Sciatic nerve (tissue), 2 donors: Measurements from ENCODE around the gene TBRG4. TPM values are rescaled to one million over a fixed set of nuclear protein-coding genes. Genes with fewer than 3 reads are reported as not detected.

Experiments
- ATAC-seq: fragments of 200-7000 bp; cut with Tn5 transposase; one replicate; pipeline ENCODE4 v1.9.1; 2020; ENCODE audit warnings: mild to moderate bottlenecking, moderate library complexity
- DNase-seq: peaks from one replicate; pipeline ENCODE4 v3.0.0-alpha.2; 2020; ENCODE audit warnings: low spot score
- intact Hi-C: fragments of 100-400 bp; cut with DNase I; formaldehyde crosslinking; loops from one replicate; pipeline ENCODE4 v1.14.2; 2022
- total RNA-seq: library from RNA; stranded (reverse); fragmentation: NEBNext Ultra II Directional; extraction: Animal tissue kit (Norgen Biotek cat#: 25700); gene quantifications from one replicate; pipeline ENCODE4 v1.2.1, GENCODE V29; 2021
- donor health status: DM: no; HTN: no; CAD: no.
- donor health status: DM: no; HTN: no; CAD: no.

TBRG4 gene
- total RNA-seq, 1 donor from 2014 or later, result 39.5 TPM

DNA sequence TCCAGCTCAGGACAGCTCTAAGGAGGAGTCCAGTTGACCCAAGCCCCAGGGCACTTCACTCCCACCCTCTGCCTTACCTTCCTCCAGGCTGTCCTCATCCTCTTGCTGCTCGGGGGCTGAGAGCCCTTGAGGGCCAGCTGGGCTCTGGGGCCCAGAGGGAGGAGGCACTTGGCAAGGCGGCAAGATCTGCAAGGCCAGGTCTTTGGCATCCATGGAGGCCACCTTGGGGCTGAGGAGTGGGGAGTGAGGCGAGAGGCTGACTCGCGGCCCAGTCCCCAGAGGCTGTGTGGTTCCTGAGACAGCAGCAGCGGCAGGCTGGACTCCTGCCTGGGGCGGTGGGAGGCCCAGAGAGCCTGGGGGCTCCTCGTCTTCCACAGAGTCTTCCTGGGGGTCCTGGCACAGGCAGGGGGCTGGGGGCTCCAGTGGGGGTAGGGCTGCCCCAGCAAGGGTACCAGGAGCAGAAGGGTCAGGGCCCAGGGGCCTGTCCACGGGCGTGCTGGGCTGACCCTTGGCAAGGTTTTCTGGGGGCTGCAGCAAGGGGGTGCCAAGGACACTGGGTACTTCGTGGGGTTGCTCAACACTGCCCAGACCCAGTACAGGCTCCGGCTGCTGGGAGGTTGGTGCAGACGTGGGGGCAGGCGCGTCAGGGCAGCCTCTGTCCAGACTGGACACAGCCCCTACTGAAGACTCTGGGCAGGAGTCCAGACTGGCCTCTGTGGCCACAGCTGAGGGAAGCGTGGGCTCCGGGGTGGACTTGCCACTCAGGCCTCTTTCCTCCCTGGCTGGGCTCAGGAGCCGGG, 29.3 kb downstream of the TBRG4 start:
- peak; percentile 69 for ATAC-seq
- DNase-seq, result peak; percentile 56
- intact Hi-C loops, result no loop called here

DNA sequence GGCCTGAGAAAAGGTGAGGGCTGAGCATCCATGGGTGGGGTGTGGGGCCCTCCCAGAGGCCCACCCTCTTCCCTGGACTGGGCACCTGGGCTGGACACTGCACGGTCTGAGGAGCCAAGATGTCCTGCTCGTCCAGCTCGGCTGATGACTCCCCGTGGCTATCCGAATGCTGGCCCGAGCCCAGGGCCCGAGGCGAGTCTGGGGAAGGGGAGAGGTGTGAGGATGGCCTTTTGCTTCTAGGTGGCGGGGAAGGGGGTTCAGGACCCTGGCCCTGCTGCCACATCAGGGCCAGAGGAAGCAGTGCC, 29.9 kb downstream of the TBRG4 start:
- peak; percentile 8 for ATAC-seq
- intact Hi-C loops, result no loop called here
- no peak for DNase-seq

DNA sequence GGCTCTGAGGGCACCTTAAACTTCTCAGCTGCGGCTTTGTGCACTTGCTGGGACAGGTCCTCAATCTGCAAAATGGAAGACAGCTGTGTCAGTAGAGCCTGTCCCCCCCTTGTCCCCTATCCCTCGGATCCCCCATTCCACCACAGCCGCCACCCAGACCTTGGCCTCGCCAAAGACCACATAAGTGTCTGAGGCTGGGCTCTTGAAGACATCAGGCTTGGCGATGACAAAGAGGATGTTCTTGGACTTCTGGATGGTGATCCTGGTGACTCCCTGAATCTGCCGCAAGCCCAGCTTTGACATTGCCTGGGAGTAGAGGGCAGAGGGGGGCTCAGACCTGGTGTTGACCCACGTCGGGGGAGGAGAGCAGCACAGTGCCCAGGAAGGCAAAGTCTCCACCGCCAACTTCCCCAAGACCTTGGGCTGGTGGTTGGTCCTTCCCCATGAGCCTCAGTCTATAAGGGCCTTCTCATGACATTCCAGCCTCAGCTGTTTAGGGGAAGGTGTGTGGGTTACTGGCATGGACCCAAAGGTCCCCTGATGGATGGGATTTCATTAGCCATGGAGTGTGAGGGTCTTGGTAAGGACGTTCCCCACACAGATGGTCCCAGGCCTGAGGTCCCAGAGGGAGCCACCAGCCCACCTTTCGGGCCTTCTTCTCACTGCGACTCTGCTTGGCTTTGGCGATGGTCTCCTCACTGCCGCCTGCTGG, 30.4 kb downstream of the TBRG4 start:
- DNase-seq, result peak; percentile 44
- no peak for ATAC-seq
- intact Hi-C loops, result no loop called here

DNA sequence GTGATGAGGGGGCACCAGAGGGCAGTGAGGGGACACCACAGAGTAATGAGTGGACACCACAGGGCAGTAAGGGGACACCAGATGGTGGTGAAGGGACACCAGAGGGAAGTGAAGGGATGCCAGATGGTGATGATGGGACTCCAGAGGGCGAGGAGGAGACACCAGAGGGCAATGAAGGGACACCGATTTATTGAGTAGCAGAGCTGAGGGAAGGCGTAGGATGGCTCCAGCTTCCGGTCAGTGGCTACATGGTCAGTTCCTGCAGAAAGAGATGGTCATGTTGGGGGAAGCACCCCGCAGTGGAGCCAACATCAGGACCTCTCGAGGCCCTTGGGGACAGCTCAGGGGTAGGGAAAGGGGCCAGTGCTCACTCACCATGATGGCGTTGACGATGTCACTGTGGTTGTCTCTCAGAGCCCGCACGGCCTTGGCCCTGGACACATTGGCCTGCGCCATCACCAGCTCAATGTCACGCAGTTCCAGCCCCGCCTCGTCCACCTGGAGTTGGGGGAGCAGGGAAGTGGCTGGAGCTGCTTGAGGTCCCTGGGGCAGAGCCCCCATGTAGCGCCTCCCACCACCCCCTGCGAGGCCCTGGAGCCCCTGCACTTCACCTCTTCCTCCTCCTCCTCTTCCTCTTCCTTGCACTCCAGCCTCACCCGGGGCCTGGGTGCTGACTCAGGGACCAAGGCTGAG, 31.1 kb downstream of the TBRG4 start:
- ATAC-seq (no peak), DNase-seq (no peak)
- intact Hi-C loops, result no loop called here

DNA sequence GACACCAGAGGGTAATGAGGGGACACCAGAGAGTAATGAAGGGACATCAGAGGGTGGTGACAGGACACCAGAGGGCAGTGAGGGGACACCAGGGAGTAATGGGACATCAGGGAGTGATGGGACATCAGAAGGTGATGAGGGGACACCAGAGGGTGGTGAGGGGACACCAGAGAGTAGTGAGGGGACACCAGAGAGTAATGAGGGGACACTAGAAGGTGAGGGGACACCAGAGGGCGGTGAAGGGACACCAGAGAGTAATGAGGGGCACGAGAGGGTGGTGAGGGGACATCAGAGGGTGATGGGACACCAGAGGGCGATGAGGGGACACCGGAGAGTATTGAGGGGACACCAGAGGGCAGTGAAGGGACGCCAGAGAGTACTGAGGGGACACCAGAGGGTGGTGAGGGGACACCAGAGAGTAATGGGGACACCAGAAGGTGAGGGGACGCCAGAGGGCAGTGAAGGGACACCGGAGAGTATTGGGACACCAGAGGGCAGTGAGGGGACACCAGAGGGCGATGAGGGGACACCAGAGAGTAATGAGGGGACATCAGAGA, 33.3 kb downstream of the TBRG4 start:
- intact Hi-C loops, result no loop called here
- ATAC-seq (no peak), DNase-seq (peak; percentile 14)

DNA sequence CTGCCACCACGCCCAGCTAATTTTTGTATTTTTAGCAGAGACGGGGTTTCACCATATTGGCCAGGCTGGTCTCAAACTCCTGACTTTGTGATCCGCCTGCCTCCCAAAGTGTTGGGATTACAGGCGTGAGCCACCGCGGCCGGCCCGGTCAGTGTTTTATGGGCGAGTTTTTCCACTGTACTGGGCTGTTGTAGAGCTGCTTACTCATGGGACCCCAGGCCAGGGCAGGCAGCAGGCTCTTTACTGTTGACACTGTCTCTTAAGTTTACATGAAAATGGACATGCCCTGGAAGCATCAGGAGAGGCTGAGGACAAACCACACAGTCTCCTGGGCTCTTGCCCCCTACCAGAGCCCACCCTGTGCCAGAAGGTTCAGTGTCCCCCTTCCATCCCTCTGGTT, 33.9 kb downstream of the TBRG4 start:
- ATAC-seq (no peak), DNase-seq (no peak)
- intact Hi-C loops, result no loop called here

DNA sequence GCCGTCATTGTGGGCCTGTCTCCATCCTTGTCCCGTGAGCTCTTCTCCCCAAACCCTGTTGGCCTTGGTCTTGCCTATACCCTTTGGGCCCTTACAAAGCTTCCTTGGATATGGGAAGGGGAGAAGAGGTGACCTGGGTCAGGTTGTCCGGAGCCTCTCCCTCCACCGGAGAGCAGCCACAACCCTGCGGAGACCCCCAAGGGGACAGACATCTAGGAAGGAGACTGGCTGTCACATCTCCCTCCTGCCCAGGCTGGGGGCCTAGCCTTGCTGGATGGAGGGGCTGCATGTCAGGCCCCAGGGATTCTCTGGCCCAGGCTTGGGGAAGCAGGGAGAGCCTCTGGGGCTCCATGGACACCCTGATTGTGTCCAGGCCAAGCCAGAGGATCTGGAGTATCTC, 34.6 kb downstream of the TBRG4 start:
- ATAC-seq, result no peak
- intact Hi-C loops, result no loop called here
- no peak for DNase-seq

DNA sequence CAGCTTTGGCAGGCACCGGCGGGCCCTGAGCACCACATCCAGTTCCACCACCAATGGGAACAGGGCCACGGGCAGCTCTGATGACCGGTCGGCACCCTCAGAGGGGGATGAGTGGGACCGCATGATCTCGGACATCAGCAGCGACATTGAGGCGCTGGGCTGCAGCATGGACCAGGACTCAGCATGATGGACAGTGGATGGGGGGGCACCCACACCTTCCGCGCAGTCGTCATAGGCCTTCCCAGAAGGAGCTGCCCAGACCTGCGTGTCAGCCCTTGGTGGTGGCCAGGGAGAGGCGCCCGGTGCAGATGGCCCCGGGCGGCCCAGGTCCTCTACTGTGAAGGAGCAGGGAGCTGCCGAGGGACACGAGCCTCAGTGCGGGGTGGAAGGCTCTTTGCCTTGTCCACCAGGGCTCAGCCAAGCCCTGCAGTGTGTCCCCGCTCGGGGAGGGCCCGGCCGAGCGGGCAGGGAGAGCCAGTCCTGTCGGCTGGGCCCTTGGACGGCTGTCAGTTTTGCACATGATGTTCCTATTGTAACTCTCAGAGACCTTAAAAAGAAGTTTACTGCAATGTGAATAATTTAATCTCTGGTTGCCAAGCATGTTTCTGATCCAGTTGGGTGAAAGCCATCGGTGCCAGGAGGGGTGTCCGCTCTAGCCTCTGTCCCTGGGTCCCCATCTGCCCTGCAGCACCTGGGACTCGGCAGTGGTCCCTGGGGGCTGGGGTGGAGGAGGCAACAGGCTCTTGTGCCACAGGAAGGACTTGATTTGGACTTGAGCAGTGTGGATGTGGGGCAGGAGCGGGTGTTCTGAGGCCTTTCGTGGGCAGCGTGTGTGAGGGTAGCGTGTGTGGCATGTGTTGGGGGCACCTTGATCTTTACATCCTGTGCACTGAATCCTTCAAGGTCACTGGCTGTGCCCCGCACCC, 35.4 kb downstream of the TBRG4 start:
- intact Hi-C loops, result no loop called here
- DNase-seq (peak; percentile 53), ATAC-seq (no peak)

DNA sequence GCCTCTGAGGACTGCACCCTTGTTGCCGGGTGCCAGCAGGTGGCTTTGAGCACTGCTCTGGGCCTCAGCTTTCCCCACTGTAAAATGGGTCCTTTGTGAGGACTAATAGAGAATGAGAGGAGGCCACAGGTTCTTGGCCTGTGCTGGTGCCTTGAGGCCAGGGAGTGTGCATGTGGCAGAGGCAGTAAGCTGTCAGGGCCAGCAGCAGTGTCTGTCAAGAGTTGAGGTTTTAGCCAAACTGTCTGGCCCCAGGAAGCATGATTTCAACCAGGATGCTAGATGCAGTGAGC, 36.2 kb downstream of the TBRG4 start:
- intact Hi-C loops, result no loop called here
- ATAC-seq, result no peak
- DNase-seq, result no peak

DNA sequence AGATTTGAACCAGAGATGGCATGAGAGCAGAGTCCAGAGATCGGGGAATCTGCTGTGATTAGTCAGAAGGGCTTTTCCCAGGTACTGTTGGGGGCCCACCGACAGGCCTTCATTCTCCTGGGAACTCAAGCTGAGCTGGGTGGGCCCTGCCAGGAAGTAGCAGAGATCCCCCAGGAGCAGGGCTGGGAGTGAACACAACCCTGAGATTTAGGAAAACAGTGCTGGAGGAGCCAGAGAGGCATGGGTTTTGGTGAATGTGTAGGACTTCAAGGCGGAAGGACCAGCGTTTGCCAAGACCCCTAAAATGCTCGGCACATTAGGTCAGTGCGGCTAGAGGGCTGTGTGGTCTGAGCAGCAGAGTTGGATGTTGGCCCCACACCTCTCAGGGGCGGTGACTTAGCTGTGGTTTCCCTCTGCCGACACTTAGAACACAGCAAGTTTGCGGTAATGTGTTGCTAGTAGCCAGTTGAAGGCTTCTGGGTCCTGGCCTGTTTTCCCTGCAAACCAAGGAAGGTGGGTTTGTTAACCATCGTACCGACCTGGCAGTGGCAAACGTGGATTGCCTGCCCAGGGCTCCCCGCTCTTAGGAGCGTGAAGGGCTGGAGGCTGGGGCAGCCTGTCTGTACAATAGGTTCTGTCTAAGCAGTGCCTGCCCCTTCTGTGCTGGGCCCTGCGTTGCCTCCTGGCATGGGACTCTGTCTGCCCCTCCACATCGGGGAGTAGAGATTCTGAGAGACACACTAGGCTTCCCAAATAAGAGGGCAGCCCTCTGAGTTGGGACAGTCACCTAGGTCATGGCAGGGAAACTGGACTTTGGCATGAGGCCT, 36.8 kb downstream of the TBRG4 start:
- DNase-seq, result no peak
- no peak for ATAC-seq
- intact Hi-C loops, result no loop called here

DNA sequence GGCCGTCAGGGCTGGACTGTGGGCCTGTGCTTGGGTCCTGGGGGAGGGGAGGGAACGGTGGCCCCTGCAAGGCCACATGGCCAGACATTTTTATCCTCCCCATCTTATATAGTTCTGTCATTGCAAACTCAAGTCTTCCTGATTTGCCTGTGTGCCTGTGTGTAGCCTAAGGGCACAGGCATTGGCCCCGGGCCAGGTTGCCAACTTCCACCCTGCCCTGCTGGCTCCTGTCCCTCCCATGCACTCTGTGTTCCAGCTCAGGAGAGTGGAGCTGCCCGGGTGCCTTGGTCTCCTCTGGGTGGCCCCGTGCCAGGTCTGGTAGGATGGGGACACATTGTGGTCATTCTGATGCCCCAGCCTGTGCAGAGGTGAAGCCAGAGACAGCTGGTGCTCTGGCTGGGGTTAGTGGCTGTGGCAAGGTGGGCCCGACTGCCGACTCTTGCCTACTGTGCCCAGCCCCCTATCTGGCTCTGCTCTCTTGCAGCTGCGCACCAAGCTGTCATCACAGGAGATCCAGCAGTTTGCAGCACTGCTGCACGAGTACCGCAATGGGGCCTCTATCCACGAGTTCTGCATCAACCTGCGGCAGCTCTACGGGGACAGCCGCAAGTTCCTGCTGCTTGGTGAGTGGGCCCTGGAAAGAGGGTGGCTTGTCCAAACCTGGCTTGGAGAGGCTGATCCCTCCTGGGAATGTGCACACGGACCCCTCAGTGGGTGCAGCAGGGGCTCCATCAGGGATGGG, 37.5 kb downstream of the TBRG4 start:
- ATAC-seq (peak; percentile 23), DNase-seq (no peak)
- intact Hi-C loops, result no loop called here

DNA sequence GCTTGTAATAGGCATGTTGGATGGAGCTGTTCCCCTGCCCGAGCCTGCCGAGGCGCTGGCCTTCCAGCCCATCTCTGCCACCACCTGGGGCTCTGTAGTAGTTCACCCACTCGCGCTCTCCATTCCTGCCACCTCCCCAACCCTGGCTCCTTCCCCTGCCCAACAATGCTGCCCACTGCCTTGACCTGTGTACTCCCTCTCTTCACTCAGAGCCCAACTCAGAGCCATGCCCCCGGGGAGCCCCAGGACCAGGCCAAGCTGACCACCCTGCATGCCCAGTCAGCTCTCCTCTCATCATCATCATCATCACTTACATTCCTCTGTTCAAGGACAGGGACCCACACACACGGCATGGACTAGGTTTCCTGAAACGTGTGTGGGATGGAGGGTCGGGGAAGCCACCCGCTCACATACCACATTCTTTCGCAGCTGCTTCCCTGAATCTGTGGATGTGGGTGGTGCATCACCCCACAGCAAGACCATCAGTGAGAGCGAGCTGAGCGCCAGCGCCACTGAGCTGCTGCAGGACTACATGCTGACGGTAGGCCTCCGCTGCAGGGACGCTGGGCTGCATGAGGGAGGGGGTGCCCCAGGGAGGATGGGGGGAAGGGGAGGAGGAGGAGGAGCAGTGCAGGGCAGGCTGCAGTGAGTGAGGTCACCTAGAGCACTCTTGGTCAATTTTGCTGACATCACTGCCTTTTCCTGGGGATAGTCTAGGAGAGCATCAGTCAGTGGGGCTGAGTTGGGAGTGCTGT, 38.3 kb downstream of the TBRG4 start:
- DNase-seq, result no peak
- intact Hi-C loops, result no loop called here
- no peak for ATAC-seq

DNA sequence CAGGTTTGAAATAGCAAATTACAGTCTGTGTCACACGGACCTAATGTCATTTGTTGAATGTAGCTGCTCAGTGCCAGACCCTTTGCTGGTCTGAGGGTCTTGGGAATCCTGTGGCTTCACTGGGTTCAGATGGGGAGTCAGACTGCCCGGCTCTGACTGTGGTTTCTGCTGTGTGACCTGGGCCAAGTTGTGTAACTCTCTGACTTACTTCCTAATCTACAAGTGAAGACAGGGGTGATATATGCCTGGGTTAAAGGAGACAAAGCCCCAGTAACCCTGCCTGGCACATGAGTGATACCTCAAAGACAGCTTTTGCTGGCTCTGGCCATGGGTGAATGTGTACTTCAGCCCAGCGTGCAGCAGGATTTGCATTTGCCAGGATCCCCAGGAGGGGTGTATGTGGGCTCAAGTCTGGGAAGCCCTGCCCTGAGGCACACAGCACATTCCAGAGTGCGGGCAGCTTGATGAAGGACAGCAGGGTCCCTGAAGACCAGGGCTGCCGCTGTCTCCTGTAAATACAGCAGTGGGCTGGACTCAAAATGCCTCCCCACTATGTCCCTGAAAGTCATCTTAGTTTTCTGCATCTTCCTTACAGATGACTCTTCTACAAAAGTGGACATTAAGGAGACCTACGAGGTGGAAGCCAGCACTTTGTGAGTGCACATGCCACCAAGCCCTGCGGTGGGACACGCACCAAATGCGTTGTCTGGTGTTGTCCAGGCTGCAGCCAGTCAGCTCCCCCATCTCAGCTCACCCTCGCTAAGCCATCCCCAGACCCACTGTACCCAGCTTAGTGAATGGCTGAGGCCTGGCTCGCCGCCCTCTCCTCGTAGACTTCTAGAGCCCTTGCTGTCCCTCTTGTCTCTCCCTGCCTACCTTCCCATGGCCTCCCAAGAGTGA, 39.1 kb downstream of the TBRG4 start:
- DNase-seq, result no peak
- intact Hi-C loops, result no loop called here
- no peak for ATAC-seq

DNA sequence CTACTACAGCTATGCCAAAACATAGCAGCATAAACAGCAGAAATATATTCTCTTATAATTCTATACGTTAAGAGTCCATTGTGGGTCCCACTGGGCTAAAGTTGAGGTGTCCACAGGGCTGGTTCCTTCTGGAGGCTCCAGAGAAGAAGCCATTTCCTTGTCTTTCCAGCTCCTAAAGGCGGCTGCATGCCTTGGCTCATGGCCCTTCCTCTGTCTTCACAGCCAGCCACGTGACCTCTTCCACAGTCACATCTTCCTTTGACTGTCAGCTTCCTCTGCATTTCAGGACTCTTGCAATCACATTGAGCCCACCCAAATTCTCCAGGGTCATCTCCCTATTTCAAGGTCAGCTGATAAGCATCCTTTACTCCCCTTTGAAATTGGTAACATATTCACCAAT, 40.0 kb downstream of the TBRG4 start:
- ATAC-seq (no peak), DNase-seq (no peak)
- intact Hi-C loops, result no loop called here

DNA sequence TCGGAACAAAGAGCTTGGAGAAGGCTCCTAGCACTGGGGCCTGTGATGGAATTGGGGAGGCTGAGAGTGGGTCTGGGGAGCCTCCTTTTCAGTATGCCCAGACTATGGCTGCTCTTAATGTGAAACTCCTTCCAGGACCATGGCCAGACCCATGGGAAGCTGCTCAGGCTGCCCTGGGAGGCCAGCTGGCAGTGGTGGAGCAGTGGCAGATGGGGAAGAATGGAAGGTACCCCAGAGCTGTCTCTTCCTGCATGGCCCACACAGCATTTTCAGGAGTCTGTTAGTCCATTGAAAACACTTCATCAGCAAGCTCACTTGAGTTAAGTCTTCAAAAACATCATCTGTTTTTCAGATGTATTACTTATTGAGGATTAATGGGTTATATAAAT, 41.2 kb downstream of the TBRG4 start:
- intact Hi-C loops, result no loop called here
- ATAC-seq, result no peak
- no peak for DNase-seq
